ENCODE measurements around the gene C19orf25. TPM values are rescaled to one million over a fixed set of nuclear protein-coding genes. Genes with fewer than 3 reads are reported as not detected.
A peak's percentile ranks its signal among the peaks of the same experiment; 100 is the strongest.

Gene C19orf25
- total and polyA plus RNA-seq, 2 of the 13 experiments (the other 11 are each of a cell fraction or from before 2014, with no cell fraction given), result 14.2 to 32.4 TPM

DNA sequence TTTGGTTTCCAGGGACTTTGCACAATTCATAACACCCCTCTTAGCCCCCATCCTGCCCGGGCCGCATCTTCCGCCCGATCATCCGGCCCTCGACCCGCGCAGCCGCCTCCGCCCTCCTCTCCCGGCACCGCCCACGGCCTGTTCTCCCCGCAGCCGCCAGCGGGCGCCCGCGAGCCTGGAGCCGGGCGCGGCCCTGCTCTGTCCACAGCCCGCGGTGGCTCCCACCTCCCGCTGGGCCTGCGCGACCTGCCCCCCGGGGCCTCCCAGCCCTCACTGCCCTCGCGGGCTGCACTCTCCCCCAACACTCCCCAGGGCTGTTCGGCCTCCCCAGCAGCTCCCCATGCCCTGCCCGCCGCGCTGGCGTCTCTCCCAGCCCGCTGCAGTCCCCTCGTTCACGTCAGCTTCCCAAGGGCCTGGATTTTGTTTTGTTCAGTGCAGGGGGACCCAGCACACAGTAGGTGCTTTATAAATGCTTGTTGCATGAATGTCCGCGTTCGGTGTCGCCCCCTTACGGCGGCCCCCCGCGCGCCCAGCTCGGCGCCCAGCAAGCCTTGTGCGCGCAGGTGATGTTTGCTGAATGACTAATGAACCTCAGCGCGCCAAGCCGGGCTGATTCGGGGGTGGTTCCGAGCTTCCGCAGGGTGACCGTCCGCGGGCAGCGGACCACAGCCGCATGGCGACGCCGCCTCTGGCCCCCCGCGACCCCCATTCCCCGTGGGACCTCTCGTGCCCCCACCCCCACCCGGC, 33.7 kb downstream of the C19orf25 start (continued):
- TF ChIP-seq ZNF777 (CRISPR knock-in tag; IDR thresholded peaks at IDR 0.05), result peak; percentile 57; the same call in 1 of the 2 replicates
- no peak for TF ChIP-seq FOXK2 (IDR thresholded peaks at IDR 0.05)
- no peak for TF ChIP-seq FOXP1 (IDR thresholded peaks at IDR 0.05)
- TF ChIP-seq FOXP1 (CRISPR knock-in tag; IDR thresholded peaks at IDR 0.05), result no peak
- peak; percentile 35; the same call in 1 of the 2 replicates for TF ChIP-seq ZNF276 (CRISPR knock-in tag; IDR thresholded peaks at IDR 0.05; ENCODE audit: low read depth)
- TF ChIP-seq ISL2 (CRISPR knock-in tag; IDR thresholded peaks at IDR 0.05), result peak; percentile 21; the same call in 1 of the 2 replicates
- TF ChIP-seq NR2C2 (CRISPR knock-in tag; IDR thresholded peaks at IDR 0.05; ENCODE audit: borderline replicate concordance), result 0 out of 2 replicates have a peak, but pooled peaks have one; percentile 10
- TF ChIP-seq MED13 (CRISPR knock-in tag; IDR thresholded peaks at IDR 0.05), result 0 out of 2 replicates have a peak, but pooled peaks have one; percentile 30
- peak; percentile 51; the same call in 1 of the 2 replicates for TF ChIP-seq NFKB2 (CRISPR knock-in tag; IDR thresholded peaks at IDR 0.05; ENCODE audit: borderline replicate concordance)
- no peak for TF ChIP-seq ZNF713 (CRISPR knock-in tag; IDR thresholded peaks at IDR 0.05)
- TF ChIP-seq RNF2 (conservative IDR thresholded peaks at IDR 0.05; ENCODE audit: low read depth), result peak; percentile 37; the same call in 1 of the 2 replicates
- peak; percentile 46; the same call in 1 of the 2 replicates for TF ChIP-seq GLI4 (CRISPR knock-in tag; IDR thresholded peaks at IDR 0.05; ENCODE audit: borderline replicate concordance)
- TF ChIP-seq FOSL2 (CRISPR knock-in tag; IDR thresholded peaks at IDR 0.05), result peak; percentile 82
- peak; percentile 19 for TF ChIP-seq ASH2L (IDR thresholded peaks at IDR 0.05; ENCODE audit: insufficient read length, low read depth, low read length)
- 0 out of 4 replicates have a peak, but pooled peaks of 1 of the 2 experiments have one; percentile 41 for TF ChIP-seq ATF4 (CRISPR knock-in tag; IDR thresholded peaks at IDR 0.05)
- peak; percentile 57; the same call in 1 of the 2 replicates for TF ChIP-seq TBX2 (CRISPR knock-in tag; IDR thresholded peaks at IDR 0.05; ENCODE audit: borderline replicate concordance)
- TF ChIP-seq, protein P1, sequence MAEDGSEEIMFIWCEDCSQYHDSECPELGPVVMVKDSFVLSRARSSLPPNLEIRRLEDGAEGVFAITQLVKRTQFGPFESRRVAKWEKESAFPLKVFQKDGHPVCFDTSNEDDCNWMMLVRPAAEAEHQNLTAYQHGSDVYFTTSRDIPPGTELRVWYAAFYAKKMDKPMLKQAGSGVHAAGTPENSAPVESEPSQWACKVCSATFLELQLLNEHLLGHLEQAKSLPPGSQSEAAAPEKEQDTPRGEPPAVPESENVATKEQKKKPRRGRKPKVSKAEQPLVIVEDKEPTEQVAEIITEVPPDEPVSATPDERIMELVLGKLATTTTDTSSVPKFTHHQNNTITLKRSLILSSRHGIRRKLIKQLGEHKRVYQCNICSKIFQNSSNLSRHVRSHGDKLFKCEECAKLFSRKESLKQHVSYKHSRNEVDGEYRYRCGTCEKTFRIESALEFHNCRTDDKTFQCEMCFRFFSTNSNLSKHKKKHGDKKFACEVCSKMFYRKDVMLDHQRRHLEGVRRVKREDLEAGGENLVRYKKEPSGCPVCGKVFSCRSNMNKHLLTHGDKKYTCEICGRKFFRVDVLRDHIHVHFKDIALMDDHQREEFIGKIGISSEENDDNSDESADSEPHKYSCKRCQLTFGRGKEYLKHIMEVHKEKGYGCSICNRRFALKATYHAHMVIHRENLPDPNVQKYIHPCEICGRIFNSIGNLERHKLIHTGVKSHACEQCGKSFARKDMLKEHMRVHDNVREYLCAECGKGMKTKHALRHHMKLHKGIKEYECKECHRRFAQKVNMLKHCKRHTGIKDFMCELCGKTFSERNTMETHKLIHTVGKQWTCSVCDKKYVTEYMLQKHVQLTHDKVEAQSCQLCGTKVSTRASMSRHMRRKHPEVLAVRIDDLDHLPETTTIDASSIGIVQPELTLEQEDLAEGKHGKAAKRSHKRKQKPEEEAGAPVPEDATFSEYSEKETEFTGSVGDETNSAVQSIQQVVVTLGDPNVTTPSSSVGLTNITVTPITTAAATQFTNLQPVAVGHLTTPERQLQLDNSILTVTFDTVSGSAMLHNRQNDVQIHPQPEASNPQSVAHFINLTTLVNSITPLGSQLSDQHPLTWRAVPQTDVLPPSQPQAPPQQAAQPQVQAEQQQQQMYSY (CRISPR knock-in tag; IDR thresholded peaks at IDR 0.05), result no peak
- TF ChIP-seq ARNT (IDR thresholded peaks at IDR 0.05), result no peak
- TF ChIP-seq ZNF431 (CRISPR knock-in tag; IDR thresholded peaks at IDR 0.05; ENCODE audit: borderline replicate concordance, low read depth), result no peak; the same call in 1 of the 2 replicates
- TF ChIP-seq SALL2 (CRISPR knock-in tag; IDR thresholded peaks at IDR 0.05), result 0 out of 2 replicates have a peak, but pooled peaks have one; percentile 38
- no peak for TF ChIP-seq FOXP4 (CRISPR knock-in tag; IDR thresholded peaks at IDR 0.05)
- TF ChIP-seq FOXO1 (CRISPR knock-in tag; IDR thresholded peaks at IDR 0.05), result peak; percentile 29; the same call in 1 of the 2 replicates
